ENCODE results near the gene TOR3A.
A peak's percentile ranks its signal among the peaks of the same experiment; 100 is the strongest.
"Not testable (repeated sequence)": the region's sequence is repeated elsewhere in the genome, so short reads cannot be mapped to it uniquely, and the experiment has no call there.

TOR3A gene

DNA sequence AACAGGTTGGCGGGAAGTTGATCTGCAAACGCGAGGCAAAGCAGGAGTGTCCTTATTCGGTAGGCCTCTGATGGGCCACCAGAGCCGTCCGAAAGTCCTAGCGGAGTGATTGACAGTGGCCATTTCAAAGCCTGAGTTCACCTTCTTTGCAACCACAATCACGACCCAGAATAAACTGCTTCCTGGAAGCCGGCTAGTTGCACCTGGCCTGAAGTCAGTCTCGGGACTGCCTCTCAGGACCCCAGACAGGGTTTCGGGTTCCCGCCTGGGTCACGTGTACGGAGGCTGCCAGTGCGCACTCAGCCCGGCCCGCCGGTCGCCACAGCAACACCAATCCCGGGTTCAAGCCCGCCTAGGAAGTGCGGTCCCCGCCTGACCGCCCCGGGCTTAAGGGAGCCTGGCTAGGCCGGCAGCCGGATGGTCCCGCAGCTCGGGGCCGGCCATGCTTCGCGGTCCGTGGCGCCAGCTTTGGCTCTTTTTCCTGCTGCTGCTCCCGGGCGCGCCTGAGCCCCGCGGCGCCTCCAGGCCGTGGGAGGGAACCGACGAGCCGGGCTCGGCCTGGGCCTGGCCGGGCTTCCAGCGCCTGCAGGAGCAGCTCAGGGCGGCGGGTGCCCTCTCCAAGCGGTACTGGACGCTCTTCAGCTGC, at the start of gene TOR3A:
TSS of gene TOR3A (plus strand) at position 384 of the 646 bp plus-strand sequence. CDS start at position 443, 59 bp downstream.
- peak; percentile 75 for DNase-seq

DNA sequence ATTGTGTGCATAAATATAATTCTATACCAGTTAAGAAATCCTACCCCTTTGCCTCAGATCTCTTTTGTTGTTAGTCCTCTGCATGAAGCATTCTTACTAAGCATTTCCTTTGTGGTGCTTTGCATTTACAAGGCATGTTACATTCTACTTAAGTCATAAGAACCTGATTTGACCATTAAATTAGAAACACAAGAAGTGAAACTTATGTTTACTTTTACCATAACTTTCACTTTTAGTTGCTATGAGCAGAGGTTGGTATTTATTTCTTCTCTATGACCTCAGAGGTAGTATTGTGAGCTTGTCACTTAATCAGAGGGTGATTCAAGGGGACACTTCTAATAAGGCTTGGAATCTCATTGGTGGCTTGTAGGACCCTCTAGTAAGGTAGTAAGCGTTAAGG, 47.1 kb upstream of the TOR3A start:
- no peak for DNase-seq

GRCh38 chr1:179036844-179037465, 44.9 kb upstream of the TOR3A start:
- no peak for DNase-seq

- no peak for DNase-seq
Measured at GRCh38 chr1:179038528-179039281, 43.2 kb upstream of the TOR3A start.

DNA sequence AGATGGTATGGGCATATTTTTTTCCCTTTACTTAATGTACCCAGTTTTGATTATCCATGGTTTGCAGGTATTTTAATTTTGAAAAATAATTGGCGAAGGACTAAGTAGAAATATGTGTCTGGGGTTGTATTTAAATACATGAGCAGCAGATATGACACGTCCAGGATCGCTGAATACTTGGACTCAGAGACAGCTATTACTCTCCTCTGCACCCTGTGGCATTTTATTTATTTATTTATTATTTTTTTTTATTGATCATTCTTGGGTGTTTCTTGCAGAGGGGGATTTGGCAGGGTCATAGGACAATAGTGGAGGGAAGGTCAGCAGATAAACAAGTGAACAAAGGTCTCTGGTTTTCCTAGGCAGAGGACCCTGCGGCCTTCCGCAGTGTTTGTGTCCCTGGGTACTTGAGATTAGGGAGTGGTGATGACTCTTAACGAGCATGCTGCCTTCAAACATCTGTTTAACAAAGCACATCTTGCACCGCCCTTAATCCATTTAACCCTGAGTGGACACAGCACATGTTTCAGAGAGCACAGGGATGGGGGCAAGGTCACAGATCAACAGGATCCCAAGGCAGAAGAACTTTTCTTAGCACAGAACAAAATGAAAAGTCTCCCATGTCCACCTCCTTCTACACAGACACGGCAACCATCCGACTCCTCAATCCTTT, 42.2 kb upstream of the TOR3A start:
- not testable (repeated sequence) for DNase-seq

DNA sequence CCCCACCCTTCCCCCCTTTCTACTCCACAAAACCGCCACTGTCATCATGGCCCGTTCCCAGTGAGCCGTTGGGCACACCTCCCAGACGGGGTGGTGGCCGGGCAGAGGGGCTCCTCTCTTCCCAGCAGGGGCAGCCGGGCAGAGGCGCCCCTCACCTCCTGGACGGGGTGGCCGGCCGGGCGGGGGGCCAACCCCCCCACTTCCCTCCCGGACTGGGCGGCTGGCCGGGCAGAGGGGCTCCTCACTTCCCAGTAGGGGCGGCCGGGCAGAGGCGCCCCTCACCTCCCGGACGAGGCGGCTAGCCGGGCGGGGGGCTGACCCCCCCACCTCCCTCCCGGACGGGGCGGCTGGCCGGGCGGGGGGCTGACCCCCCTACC, 41.7 kb upstream of the TOR3A start:
- not testable (repeated sequence) for DNase-seq

DNA sequence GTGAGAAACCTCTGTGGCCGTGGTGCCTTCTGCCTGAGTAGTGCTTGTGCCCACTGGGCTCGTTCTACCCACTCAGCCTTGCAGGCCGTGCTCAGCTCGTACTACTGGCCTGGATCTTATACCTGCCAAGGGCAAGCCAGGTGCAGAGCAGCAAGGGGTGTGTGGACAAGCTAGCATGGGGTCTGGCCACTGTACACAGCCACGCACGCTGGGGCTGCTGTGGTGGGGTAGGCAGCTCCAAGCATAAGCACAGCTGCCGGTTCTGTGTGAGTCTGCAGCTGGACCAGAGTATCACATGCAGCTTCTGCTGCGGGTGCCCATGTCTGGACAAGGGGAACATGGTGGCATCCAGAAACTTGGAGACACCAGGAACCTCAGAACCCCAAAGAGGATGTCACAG, 39.8 kb upstream of the TOR3A start:
- DNase-seq, result no peak

- DNase-seq, result no peak
Measured at GRCh38 chr1:179042700-179043099, 39.2 kb upstream of the TOR3A start.

GRCh38 chr1:179043266-179043665, 38.6 kb upstream of the TOR3A start:
- DNase-seq, result no peak

- DNase-seq, result no peak
Measured at GRCh38 chr1:179043907-179044306, 38.0 kb upstream of the TOR3A start.

DNA sequence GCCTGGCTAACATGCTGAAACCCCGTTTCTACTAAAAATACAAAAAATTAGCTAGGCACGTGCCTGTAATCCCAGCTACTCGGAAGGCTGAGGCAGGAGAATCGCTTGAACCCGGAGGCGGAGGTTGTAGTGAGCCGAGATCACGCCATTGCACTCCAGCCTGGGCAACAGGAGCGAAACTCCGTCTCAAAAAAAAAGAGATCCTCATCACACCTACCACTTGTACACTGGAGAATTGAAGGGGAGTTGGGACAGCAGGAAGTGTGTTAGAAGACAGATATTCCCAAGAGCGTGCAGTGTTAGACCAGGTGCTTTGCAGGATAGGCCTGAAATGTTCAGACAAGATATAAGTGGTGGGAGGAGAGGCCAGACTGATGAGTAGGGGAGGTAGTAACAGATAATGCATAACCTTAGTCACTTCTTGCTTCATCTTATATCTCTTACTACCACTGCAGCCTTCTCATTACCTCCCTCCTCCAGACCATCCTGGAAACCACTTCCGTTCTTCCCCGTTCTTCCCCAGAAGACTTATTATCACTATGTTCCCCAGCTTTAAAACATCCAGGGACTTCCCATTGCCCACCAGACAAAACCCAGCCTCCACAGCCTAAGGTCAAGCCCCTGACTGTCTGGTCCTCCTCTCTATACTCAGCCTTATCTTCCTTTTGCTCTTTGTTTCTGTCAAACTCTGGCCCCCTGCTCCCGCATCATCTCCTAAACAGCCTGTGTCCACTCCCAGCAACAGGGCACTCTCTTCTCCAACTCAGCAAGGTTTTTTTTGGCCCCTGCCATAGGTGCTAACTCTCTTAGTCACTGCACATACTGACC, 34.8 kb upstream of the TOR3A start:
- DNase-seq, result no peak

GRCh38 chr1:179047636-179047997, 34.3 kb upstream of the TOR3A start:
- no peak for DNase-seq

DNA sequence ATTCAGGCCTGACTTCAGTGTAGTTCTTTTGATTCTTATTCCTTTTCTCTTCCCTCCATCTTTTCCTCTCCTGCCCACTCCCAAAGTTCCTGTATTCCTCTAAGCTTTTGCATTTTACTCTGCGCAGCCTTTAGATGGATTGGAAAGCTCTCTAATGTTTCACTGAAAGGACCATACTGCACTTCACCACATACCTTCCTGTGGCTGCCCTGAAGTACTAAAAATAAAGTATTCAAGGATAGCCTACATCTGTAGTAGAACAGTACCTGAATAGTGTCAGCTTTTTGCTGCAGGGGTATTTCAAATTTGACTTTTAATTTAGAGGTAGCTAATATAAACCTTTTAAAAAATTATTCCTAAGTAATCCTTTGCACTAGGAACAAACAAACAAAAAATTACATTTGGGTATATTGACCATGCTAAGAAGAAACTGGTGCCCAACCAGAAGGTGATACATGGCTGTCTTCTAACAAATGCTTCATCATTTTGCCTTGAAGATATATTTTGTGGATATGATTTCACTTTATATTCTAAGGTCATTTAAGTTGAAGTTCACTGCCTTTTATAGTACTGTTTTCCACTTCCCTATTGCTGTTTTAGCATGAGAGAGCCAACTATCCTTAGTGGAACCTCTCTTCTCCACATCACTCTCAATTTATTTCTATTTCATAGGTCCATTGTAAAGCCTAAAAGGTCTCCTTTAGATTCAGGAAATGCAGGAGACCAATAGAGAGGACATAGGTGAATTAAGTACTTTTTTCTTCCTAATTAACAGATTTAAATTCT, 33.3 kb upstream of the TOR3A start:
- no peak for DNase-seq

DNA sequence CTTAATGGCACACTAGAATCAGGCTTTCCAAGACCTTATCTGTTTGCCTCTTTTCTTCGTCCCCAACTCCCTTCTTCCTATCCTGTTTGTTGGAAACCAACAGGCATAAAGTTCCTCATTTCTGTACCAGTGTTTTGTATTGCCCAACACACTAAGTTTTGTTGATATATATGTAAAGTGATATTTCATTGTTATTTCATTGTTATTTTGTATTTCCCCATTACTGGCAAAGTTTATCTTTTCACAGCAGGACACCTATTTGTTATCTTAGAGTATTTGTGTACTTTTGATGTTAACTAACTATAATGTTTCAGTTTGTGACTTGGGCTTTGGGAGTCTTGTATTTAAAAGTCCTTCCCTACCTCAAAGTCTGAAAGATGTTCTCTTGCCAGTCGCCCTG, 29.1 kb upstream of the TOR3A start:
- DNase-seq, result no peak

DNA sequence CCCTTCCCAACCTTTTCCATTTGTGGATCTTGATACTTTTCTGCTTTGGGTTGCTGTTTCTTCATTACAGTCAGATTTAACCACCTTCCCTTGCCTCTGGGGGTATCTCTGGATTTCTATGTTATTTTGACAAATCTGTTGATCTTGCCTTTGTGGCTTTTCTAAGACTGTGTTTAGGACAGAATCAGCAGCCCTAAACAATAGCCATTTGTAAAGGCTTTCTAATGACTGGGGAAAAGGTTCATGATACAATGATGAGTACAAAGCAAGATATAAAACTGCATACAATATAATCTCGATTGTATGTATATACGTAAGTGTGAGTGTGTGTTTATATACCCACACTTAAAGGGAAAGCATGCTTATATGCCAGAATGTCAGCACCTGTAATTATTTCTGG, 28.4 kb upstream of the TOR3A start:
- no peak for DNase-seq

GRCh38 chr1:179055937-179056336, 25.9 kb upstream of the TOR3A start:
- DNase-seq, result no peak

- DNase-seq, result no peak
Measured at GRCh38 chr1:179058487-179059483, 23.1 kb upstream of the TOR3A start.

DNA sequence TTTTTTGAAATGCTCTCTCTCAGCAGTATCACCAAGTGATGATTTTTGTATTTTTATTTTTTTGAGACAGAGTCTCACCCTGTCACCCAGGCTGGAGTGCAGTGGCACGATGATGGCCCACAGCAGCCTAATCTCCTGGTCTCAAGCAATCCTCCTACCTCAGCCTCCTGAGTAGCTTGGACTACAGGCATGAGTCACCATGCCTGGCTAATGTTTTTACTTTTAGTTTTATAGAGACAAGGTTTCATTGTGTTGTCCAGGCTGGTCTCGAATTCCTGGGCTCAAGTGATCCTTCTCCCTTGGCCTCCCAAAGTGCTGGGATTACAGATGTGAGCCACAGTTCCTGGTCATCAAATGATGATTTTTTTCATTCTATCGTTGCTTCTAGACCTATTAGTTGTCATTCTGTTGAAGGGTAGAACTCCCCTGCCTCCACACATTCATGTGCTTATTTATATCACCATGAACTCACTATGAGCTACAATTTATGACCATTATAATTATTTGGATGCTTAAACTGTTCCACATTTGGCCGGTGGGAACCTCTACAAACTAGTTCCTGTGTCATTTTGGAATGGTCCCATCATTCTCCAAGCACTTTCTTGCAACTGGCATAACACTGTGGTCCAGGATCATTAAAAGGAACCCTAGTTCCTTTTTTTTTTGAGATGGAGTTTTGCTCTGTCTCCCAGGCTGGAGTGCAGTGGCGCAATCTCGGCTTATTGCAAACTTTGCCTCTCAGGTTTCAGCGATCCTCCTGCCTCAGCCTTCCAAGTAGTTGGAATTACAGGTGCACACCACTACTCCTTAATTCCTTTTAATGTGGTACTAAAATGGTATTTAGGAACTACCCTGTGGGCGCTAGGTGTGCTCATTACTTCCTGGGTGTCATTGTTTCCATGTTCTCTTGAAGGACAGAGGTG, 20.2 kb upstream of the TOR3A start:
- DNase-seq, result no peak

GRCh38 chr1:179066471-179066870, 15.4 kb upstream of the TOR3A start:
- DNase-seq, result no peak

DNA sequence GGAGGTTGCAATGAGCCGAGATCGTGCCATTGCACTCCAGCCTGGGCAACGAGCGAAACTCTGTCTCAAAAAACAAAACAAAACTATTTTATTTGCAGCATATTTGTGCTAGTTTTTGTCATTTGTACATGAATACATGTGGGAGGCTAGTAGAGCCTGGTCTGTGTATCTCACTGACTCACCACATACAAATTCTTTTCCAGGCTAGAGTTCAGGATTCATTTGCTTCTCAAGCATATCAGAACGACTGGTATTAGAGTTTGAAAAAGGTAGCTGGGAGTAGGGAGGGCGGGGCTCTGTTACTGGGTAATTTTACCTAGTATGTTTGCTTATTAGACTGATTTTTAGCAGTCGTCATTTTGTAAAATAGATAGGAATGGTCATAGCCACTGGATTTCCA, 4.5 kb upstream of the TOR3A start:
- no peak for DNase-seq
